Dermis blood vessel endothelial cell (primary cell): ENCODE measurements around the gene RNF14. TPM values are rescaled to one million over a fixed set of nuclear protein-coding genes. Genes with fewer than 3 reads are reported as not detected.

Experiments
- DNase-seq: peaks from one replicate; pipeline ENCODE4 v3.0.0; 2010
- total RNA-seq: library from RNA; depleted of rRNA; stranded (reverse); fragments of >200 nt; gene quantifications from 2 replicates; pipeline ENCODE4 v1.2.3, GENCODE V29; 2014

The RNF14 gene
- total RNA-seq, 1 donor from 2014 or later, result 75.7 TPM

DNA sequence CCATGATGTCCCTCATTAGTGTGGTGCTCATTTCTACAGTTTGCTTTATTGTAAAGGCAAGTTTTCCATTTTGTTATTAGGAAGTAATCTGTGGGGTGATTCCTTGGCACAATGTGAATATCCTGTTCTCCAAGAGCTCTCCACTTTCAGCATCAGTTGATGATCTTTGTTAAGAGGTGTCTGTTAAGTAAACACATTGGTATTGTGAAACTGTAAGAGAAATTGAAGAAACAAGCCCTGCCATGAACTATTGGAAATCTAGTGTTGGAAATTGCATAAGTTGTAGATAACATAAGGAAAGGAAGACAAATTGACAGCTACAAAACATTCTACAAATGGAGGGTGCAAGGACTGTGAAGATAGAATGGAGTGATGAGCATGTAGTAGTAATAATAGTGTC lies 17.2 kb downstream of the RNF14 start:
- DNase-seq, result no peak

DNA sequence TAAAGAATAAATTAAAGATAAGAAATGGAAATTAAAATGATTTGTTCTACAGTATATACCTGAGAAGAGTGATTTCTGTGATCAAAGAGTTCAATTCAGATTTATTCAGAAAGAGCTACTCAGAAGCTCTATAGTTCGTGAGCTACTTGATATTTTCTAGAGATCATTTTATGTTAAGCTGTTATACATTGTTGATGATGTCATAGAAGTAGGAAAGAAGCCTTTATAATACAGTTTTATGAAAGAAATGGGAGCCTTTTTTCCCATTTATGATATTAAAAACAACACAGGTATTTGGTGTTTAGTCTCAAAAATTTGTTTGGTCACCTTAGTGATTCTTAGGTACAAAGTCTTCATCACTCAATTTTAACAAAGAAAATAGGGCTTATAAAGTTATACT lies 20.8 kb downstream of the RNF14 start:
- DNase-seq, result no peak

- peak; percentile 84 for DNase-seq
These were observed 23.6 kb downstream of the RNF14 start for GRCh38 chr5:141992349-141992963.

DNA sequence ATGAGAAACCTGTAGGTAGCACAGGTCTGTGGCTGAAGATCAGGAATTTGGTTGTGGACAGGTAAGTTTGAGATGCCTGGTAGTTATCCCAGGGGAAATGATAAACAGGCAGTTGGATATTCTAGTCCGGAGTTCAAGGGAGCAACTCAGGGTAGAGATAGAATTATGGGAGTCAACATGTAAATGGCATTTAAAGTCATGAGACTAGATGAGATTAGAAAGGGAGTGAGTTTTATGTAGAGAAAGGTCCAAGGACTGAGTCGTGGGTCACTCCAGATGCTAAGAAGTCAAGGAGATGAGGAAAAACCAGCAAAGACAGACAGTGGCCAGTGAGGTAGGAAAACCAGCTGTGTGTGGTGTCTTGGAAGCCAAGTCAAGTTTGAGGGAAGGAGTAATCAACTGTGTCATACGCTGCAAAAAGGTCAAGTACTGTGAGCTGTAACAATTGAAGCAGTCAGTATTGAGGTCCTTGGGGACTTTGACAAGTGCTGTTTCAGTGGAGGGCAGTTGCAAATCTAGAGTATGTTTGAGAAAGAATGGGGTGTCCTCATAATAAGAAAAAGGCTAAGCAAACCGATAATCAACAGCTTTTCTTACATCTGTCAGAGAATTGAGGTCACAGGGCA lies 25.7 kb downstream of the RNF14 start:
- no peak for DNase-seq

GRCh38 chr5:141995656-141996055 lies 26.8 kb downstream of the RNF14 start:
- DNase-seq, result no peak

DNA sequence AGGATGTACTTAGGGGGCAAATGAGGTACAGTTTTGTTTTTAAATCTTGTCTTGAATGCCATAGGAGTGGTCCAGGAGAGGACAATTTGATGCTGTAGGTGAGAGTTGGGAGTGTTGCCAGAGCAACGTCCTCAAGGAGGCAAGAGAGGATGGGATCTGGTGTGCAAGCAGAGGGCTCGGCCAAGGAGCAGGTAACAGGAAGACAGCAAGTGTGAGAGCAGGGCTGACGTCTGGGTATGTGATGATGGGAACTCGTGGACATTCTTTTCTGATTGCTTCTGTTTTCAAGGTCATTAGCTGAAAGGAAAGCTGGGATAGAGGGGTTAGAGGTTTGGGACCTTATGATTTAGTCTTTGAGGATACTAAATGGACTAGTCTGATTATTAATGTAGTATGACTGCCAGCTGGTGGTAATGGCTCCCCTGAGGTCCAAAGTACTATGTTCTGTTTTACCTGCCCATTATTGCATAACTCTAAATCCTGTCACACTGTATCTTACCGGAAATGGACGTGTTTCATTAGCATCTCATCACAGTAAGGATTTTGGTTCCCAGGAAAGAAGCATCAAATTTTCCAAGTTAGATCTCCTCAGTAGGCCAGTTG lies 28.6 kb downstream of the RNF14 start:
- DNase-seq, result no peak

DNA sequence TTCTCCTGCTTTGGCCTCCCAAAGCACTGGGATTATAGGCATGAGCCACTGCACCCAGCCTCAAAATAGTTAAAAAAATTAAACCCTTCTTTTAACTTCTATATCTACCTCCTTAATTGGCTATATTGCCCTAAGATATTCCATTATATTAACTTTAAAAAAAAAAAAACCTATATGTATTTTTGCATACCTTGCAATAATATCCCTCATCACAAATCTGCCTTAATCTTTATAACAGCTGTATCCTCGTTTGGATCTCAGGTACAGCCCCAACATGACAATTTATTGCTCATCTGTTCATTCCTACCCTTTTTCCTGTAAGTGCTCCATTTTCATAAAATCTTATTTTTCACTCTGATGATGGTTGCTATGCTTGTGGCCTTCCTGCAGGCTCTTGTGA lies 31.3 kb downstream of the RNF14 start:
- DNase-seq, result no peak

- peak; percentile 70 for DNase-seq
These were observed 32.0 kb downstream of the RNF14 start for GRCh38 chr5:142000704-142001484.

- no peak for DNase-seq
These were observed 34.4 kb downstream of the RNF14 start for GRCh38 chr5:142003266-142003800.

DNA sequence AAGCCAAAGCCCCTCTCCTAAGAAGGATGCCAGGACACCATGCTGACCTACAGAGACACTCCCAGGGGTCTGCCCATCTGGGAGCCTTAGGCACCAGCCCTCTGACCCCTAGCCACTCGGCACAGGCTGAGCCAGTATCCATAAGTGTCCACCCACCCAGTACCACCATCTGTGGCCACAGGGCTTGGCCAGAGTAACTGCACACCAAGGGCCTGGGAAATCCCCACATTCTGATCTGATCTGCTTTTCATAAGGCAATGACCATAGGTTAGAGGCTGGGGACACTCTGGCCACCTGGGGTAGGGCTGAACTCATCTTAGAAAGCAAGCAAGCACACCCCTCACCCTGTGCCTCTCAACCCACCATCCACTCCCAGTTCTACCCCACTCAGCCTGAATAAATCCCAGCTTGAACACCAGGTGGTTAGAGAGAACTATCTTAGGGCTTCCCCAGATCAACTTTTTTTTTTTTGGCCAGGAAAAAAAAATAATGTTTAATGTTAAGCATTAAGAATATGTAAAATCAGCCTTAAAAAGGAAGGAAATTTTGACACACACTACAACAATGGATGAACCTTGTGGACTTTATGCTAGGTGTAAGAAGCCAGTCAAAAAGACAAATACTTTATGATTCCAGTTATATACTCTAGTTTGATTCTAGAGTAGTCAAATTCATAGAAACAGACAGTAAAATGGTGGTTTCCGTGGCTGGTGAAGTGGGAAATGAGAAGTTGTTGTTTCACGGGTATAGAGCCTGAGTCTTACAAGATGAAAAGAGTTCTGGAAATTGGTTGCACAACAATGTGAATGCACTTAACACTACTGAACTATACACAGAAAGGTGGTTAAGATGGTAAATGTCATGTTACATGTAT lies 37.7 kb downstream of the RNF14 start:
- no peak for DNase-seq

DNA sequence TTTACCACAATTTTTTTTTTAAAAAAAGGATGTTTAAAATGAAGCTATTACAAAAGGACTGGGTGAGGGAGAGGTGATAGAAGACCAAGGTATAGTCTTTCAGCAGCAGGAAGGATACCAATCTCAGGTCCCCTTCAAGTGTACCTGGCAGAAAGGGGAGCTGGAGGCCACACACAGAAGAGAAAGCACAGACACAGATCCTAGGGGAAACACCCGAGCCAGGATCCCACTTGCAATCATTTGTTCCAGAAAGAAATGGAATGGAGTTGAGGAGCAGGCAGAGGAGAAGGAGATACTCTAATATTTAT lies 38.3 kb downstream of the RNF14 start:
- DNase-seq, result no peak

- no peak for DNase-seq
These were observed 39.9 kb downstream of the RNF14 start for GRCh38 chr5:142008813-142009212.

- DNase-seq, result no peak
These were observed 41.0 kb downstream of the RNF14 start for GRCh38 chr5:142009886-142010285.

DNA sequence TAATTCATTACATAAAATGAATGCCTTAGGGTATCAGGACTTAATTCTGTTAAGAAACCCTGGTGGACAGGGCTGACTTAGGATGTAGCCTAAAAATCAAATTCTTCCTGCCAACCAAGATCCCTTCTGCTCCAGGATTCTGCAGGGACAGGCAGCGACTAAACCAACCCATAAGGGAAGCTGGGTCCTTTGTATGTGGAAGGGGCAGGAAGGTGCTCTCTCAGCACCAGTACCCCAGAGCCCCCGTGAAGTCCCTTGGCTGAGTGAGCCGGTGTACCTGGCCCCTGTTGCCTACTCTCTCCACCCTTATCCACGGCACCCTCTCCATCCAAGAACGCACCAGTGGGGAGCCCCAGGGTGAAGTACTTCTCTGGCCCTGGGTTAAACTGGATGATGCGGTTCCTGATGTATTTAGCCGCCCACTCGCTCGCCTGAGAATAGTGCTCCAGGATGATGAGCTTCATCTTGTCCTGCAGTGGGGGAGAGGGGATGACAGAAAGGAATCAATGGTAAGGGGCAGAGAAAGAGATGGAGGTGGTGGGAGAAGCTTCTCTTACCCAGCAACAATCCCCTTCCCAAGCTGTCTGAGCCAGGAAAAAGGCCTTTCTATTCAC lies 42.8 kb downstream of the RNF14 start:
- DNase-seq, result no peak

- DNase-seq, result peak; percentile 78
These were observed 43.4 kb downstream of the RNF14 start for GRCh38 chr5:142012186-142012785.

DNA sequence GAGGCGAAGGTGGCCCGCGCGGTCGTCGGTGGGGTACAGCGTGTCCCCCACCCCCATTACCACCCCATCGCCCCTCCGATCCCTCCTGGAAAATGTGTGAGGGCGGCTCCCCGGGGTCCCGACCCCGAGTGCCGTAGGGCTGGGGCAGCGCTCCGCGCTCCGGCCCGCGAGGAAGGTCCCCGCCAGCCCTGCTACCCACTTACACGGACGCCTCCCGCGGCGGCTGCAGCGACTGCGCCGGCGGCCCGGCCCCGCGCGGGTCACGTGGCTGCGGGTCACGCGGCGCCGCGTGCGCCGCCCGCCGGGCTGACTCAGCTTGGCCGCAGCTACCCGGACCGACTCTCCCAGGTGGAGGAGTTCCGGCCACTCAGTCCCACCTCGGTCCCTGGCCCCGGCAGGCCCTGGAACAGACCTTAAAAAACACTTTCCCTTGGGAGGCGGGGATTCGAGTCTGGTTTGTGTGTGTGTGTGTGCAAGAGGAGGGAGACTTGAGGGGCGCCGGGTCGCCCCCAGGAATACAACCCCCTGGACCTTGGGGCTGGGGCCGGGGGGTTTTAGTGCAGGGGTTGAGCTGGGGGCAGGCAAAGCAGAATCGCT lies 44.0 kb downstream of the RNF14 start, which contains the start of gene GNPDA1:
Gene GNPDA1, minus strand, starts transcription at position 236 of the 597 bp plus-strand sequence. CDS start 992 bp downstream, outside the sequence.
- DNase-seq, result peak; percentile 87

DNA sequence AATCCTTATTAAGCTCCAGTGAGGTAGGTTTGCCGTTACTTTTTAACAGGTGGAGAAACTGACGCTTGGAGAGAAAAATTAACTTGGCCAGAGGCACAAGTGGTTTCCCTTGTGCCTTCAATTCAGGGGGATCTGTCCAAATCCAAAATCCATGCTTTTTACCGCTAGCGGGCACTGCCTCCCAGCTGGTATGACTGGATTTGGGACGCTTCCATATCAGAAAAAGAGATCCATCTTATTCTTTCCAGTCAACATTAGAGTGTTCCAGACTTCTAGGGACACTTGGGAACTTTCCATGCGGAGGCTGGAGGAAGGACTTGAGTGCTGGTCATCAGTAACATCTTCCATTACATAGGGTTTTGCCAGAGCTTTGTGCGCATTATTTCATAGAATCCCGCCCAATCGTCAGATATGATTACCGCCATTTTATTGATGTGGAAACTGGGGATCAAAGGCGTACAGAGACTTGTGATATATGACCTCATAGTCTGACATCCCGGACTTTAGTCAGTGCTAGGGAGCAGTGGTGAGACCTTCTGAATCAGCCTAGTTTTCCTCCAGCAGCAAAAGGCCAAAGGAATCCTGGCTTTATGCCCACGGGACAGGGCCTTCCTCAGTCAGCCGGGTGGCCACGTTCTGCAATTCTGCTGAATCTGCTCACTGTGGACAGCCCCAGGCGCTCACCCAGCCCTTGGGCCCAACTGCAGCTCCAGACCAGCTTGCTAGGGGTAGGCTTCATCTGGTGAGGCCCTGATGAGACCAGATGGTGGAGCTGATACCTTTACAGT lies 45.0 kb downstream of the RNF14 start:
- peak; percentile 82 for DNase-seq

DNA sequence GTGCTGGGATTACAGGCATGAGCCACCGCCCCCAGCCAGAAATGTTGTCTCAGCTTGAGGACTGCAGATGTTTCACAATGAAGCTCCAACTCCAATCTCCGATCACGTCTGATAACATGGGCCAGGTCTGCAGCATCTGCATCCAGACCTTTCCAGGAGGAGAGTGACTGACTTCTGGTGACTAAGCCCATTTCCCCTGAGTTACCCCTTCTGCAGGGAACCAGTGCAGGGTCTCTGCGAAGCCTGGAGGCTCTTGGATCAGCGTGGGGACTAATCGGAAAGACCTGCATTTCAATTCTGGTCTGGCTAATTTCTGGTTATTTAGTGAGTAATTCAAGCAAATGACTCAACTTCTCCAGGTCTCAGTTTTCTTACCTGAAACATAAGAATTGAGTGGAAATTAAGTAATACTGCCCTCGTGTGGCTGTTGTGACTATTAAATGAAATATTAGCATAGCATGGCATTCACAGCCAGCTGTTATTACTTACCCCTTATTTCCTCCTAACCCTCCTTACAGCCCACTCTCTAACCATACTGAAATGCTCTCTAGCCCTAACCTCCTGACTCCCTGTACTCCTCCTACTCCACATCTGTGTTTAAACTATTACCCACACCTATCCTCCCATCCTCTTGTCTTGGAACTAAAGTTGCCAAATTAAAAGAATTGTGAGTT lies 46.1 kb downstream of the RNF14 start:
- peak; percentile 84 for DNase-seq

DNA sequence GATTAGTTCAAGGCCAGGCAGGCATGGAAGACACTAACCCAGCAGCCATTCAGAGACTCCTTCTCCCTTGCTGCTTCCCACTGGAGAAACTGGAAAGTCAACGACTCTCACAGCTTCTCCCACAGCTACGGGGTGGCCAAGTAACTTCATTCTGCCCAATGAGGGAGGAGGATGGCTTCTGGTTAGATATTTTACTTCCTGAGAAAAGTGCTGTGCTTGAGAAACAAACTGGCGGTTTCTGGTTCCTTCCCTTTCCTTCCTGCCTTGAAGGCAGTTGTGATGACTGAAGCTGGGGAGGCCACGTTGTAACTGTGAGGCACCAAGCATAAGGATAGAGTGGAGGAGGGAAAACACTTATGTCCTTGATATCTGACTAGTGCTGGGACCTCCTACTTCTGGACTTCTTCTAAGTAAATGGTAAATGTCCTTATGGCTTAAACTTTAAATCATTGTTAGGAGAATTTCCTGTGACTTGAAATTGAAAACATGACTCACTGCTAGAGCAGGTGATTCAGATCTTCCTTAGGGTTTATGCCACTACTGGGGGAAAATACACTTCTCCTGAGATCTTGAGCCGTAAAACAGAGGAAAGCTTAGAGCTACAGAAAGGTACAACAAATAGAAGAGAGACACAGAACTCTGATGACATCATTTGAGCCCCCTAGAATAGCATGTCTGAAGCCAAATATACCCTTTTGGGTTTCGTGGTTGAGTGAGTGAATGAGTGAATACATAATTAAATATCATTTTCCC lies 47.1 kb downstream of the RNF14 start:
- DNase-seq, result peak; percentile 89
